GM19452 (cell line): ENCODE data around the gene PON3.
A peak's percentile ranks its signal among the peaks of the same experiment; 100 is the strongest.

Source experiments
- ATAC-seq: cut with Tn5 transposase; IDR thresholded peaks from one replicate; pipeline ENCODE4 v1.9.1; 2021; ENCODE audit not compliant: unreplicated experiment

Gene PON3

DNA sequence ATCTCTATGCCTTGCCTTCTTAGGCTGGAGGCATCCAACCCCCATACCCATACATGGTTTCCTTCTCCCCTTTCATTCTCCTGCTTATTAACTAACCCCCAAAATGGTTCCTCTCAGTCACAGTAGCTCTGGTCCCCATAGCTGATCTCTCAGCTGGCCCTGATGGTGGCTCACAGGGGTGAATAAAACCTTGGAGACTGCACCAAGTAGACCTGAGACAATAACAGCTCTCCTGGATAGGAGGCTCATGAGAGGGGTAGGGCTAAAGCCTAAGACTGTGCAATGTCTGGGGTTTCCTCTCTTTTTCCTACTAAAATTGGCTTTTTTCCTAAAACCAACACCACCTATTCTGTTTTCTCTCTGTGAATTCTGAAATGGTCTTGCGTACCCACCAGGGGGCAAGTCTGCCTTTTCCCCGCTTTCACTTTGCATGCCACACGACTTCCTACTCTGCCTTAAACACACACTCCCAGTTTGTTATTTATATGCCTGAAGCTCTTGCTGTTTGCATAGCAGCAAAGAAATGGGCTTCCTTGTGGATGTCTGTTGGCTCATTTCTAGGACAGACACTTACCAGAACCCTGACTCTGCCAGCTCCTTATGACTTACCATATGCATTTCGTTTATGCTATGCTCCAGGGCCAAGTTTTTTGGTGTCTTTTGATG, 53.4 kb downstream of the PON3 start:
- no peak for ATAC-seq

DNA sequence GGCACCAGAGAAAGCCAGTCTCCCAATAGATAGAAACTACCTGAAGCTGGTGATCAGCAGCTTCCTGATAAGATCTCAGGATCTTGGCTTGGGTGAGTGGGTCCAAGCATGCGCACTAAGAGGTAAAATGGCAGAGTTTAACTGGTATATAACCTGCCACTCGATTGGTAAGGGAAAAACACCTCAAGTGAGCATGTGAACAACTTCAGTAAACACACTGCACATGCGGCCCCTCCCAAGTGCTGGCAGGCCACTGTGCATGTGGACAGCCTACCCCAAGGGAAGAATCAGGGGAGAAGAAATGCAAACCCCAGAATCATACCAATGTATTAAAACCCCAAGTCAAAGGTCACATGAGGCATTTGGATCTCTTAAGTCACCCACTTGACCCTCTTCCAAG, 54.1 kb downstream of the PON3 start:
- ATAC-seq = no peak

DNA sequence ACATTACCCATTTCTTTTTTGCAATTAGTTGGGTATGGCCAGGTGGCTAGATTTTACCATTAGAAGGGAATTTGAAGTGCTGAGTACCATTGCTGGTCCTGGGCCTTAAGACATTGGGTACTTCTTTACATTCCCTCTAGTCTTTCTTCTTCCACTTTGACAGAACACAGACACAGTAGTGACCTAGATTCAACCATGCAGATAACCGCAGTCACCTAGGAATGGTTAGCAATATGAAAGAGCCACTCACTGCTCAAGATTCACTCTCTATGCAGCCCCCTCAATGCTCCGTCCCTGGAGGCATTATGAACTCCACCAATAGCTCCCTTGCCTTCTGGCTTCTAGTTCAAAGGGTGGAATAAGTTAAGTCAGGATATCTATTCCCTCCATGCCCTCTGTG, 55.7 kb downstream of the PON3 start:
- ATAC-seq = no peak

DNA sequence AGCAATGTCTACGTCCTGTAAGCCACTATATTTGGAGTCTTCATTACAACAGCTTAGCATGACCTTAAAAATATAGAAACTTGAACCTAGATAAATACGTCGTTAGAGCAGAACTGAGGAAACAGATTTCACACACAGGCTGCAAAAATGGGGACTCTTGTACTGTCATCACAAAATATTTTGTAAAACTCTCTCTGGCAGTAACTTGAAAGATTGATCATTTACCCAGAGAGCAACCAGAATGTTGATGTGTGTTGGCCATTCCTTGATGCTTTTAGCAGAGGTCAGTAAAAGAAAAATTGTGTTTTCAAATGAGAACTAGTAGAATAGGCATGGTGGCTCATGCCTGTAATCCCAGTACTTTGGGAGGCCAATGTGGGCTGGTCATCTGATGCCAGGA, 57.3 kb downstream of the PON3 start:
- ATAC-seq = no peak

DNA sequence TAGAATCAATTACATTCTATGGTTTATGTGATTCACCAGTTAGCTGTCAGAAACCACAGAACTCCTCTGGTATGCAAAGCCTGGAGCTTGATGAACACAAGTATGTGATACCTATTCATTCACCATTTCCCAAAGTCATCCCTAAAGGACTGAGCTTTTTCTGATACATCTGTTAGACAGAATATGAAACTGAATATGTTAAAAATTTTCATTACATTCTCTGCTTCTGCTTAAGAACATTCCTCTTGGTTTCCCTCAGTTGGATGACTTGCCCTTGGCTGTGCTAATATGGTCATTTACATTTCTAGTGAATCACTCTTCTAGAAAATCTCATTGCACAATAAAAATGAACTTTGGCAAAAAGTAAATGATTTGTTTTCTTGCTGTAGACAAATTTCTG, 61.1 kb downstream of the PON3 start:
- ATAC-seq = no peak

DNA sequence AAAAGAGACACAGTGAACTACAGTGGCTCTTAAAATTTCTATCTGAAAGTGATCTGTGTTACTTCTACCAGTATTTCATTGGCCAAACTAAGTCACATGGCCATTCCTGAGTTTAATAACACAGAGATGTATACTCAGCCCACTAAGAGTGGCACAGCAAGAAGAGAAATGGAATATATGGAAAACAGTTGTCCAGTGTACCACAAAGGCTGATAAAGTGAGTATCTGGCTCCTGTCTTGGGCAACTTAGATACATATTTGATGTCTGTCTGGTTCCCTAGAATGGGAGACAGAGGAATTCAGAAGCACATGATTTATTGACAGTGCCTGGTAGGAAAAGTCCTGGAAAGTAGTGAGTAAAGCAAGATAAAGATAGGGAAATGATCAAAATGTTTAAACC, 61.7 kb downstream of the PON3 start:
- no peak for ATAC-seq

DNA sequence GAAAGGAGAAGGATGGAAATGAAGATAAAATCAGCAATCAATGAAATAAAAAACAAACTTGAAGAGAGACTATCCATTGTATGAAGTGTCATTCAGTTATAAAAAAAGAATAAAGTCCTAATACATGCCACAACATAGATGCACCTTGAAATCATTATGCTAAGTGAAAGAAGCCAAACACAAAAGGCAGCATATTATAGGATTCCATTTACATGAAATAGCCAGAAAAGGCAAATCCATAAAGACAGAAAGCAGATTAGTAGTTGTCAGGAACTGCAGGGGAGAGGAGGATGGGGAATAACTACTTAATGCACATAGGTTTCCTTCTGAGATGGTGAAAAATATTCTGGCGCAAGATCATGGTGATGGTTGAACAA, 65.2 kb downstream of the PON3 start:
- ATAC-seq = peak; percentile 37

DNA sequence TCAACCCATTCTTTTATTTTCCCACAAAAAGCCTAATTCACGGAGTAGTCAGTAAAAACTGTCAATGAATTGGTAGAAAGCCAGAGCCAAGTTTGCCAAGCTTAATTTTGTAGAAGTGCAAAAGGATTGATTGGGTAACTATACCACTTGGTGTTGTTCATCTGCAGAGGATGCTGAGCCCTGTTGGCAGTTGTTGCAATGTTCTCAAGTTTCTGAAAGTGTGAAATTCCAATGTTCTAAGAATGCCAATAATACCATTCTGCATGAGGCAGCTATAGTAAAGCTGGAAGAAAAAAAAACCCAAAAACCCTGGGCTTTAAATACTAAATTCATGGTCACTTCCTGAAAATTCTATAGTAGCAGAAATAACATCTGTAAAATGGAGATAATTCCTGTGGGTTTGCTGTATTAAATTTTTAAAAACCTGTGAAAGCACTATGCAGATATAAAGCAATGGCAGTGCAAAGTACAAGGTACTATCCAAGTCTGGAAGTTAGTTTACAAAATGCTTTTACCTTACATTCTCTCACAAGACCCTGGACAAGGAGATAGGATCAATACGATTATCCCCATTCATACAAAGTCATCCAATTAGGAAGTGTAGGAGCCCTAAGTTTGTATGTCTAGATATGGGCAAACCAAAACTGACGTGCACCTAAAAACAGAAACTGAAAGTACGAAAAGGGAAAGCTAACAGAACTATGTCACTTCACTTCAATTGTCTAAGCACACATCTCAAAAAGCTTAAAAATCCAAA, 65.8 kb downstream of the PON3 start:
- ATAC-seq = peak; percentile 93

DNA sequence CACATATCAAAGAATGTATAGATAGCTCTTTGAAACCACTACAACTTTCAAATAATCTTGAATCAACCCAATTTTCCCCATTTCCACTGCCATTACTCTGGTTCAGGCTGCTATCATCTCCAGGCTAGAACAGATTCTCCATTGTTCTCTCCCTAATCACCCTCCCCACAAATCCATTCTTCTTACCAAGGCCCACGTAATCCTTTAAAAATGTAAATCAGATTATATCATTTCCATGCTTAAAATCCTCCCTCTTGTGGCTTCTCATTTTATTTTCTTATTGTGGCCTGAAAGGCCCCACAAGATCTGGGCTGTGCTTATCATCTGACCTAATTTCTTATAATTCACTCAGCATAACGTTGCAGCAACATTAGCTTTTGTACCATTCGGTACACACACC, 68.8 kb downstream of the PON3 start:
- ATAC-seq = no peak

DNA sequence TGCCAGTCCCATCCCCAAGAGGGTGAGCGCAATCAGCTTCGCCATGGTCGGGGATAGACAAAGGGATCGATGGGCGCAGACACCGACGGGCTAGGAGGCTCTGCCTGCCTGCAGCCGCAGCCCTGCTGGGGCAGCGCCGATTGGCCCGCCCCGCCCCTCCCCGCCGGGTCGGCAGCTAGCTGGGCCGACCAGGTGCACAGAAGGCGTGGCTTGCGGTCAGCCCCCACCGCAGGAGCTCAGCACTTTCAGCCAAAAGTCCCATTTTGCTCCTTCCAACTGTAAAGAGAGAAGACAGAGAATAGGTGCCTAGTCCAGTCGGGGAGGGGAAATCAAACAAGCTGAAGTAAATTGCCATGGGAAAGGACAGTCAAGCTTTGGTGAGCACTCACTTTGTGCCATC, 71.7 kb downstream of the PON3 start, which contains the start of gene PON1:
Gene PON1, minus strand, starts transcription at position 102 of the 400 bp plus-strand sequence. Its CDS starts 57 bp downstream, at position 45.
- ATAC-seq = no peak

DNA sequence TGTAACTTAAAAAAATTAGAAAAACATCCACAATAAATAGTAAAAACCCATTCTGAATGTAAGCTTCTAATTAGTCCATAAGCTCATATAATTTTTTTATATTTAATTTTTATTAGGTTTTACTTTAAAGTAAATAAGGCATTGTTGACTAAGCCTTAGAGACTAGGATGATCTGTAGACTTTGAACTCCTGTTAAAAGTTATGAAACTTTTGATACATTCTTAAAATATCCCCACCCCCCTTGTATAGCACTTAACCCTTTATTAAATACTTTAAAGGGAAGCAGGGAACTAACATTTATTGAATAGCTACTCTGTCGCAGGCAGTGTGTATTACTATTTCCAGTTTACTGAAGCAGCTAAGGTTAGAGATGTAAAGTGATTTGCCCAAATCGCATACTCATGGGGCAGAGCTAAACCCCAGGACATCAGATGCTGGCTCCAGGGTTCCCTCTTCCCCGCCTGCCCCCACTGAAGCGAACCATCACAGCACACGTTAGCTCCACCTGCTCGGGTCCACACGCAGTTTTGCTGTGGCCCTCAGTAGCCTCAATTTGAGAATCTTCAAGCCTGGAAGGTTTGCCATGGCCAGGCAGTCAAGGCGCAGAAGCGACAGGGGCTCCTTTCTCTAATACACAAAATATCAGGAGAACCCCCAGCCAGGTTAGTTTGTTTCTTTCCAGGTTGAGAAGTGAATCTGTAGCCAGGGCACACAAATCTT, 72.6 kb downstream of the PON3 start:
- no peak for ATAC-seq

DNA sequence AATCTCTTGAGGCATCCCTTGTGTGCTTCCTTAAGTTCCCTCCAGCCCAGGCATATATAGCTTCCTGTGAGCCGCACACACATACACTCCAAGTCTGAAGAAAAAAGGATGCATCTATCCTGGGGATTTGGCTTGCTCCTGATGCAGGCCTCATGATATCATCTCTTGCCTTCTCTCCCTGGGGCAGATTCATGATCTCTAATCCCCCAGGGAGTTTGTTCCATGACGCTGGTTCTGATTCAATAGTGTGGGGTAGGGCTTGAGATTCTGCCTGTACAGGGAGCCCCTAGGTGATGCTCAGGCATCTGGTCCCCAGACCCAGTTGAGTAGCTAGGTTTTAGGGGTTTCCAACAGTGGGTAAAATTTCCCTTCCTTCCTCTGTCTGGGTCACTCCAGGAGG, 73.3 kb downstream of the PON3 start:
- ATAC-seq = no peak

DNA sequence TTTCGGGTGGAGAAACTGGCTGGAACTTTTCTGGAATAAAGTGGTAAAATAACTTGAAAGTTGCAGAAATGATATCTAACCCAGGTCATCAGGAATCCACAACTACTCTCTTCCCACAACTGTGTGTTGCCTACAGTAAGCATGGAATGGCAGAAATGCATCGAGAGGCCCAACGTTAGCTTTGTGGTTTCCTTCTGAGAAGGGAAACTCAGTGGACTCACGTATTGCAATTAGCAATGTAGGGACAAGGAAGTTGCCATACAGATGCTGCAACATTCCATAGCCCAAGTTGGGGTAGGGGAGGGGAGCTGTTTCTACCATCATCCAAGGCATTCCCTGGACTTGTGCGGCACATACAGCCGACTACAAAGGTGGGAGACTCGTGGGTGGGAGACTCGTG, 73.8 kb downstream of the PON3 start:
- no peak for ATAC-seq

DNA sequence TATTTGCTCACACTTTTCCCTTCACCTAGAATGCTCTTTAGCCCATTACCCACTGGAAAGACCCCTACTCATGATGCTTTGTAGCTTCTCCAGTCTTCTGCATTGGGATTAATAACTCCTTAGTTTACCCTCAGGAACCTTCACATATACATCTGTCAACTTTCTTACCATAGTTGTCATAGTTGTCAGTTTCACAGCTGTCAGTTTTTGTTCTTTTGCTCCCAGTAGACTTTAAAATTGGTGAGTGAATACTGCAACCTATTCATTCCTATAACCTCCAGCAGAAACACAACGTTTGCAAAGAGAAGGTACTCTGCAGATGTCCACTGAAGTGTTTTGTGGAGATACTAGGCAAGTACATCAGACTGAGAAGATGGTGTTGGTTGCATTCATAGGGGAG, 74.5 kb downstream of the PON3 start:
- no peak for ATAC-seq

DNA sequence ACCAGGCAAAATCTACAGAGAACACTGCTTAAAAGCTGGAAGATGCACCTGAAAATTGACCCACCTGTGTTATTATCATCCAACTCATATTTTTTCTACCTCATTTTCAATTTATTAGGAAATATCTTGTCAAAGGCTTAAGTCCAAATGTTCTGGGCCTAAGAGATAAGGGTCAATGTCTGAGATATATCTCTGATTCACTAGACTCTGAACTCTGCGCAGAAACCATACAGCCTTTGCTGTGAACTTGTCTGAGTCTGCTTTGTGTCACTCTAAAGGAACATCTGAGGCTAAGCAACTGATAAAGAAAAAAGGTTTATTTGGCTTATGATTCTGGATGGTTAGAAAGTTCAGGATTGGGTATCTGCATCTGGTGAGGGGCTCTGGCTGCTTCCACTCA, 75.5 kb downstream of the PON3 start:
- ATAC-seq = no peak

DNA sequence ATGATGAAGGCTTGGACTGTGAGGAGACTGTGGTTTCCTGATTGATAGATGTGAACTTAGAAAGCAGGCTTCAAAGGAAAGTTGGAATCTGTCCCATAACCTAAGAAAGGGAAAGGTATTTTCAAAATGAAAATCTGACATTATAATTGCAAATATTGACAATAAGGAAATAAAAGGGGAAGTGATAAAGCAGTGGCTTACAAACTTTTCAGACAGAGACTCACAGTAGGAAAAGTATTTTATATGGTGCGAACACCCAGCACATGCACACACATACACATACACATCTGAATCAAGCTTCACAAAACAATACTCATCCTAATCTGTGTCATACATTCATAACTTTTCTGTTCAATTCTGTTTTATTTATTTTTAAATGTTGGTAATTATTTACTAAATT, 76.6 kb downstream of the PON3 start:
- ATAC-seq = no peak

DNA sequence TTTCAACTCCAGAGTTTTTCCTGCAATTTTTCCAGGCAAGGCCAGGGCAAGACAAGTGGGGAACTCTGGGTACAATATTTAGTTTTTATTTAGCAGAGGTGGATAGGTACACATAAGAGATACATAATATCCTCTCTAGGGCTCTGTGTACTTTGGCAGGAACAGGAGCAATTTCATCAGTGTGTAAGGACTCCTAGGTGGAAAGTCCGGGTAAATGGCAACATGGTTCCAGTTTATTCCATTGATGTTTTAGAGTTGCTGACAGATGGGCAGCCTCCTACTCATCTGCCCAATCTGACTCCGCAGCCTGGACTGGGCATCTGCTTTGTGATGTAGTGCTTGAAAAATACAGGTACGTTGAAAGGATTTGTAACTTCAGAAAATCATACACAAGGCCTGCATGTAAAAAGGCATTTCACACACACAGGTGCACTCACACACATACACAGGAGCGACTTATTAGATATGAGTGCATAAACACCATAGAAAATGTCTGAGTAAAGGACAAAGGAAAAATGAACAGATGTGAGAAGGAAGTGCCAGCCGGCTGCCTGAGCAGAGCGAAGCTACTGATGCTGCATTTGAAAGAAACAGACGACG, 77.6 kb downstream of the PON3 start:
- no peak for ATAC-seq

DNA sequence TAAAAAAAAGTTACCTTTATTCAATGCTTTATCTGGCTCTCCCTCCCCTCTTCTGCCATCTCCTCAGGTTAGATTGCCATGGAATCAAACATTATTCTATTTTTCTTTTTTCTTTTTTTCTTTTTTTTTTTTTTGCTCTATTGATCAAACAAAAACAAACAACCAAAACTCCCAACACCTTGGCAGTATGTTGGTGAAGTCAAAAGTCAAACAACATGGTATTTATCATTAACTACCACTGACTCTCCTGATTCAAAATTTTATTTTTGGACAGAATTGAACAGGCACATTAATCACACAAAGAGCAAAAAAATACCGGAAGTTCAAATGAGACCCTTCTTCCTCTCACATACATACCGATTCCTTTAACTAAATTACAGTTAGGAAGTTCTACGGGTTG, 78.2 kb downstream of the PON3 start:
- ATAC-seq = no peak

DNA sequence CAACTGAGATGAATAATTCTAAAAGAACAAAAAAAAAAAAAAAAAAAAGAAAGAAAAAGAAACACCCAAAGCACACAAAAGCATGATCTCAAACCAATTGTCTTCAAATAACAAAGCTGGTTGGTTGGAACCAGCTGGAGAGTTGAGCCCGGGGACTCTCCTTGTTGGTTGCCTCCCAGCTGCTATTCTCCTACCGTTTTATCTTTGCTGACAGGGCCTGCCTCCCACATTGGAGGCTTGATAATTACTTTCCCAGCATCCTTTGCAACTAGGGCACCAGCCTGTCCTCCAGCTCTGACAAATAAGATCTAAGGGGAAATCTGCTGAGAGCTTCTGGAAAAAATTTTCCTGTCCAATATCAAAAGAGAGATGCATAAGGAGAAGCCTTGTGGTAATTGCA, 78.6 kb downstream of the PON3 start:
- ATAC-seq = no peak

DNA sequence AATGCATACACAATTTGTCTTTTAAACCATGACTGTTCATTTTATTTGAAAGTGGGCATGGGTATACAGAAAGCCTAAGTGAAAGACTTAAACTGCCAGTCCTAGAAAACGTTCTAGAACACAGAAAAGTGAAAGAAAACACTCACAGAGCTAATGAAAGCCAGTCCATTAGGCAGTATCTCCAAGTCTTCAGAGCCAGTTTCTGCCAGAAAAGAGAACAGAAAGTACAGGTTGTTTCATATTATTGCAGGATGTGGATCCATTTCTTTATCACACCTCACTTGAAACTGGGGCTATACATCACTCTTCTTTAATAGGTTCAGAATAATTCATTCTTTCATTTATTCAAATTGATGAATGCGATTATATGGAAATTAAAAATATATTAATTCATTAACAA, 79.6 kb downstream of the PON3 start:
- ATAC-seq = peak; percentile 92

DNA sequence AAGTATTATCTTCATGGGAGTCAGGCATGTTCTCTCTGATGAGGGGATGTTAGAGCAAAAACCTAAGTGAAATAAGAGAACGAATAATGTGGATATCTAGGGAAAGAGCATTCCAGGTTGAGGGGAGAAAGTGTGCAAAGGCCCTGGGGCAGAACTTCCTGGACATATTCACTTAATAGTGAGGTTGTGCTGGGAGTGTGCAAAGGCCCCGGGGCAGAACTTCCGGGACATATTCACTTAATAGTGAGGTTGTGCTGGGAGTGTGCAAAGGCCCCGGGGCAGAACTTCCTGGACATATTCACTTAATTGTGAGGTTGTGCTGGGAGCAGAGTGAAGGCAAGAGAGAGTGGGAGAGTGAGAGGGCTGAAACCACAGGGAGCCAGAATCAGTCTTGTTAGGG, 83.6 kb downstream of the PON3 start:
- no peak for ATAC-seq

DNA sequence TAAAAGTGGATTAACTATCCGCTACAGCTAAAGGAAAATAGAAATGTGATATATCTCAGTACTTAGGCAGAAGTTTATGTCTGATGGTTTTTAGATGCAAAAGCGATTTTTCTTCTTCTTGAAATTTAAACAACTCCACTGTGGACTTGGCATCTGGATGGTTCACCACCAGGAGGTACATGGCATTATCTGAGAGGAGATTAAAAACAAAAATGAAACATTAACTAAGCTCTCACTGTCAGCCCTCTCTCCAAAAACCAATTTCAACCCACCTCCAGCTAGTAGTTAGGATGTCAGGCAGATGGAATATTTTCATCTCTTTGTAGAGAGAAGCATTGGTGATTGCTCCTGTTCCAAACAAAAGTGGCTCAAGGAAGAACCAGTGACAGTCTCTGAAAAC, 84.8 kb downstream of the PON3 start:
- ATAC-seq = no peak
